Activated T-helper 2 cell treated with anti-CD3 and anti-CD28 coated beads, Interferon-gamma antibody, Interleukin-2, Interleukin-4, amounts not matched to agents 10 μg/mL and 5 μg/mL and 100 μg/mL, durations not matched to agents 14 hours and 24 hours and 36 hours (primary cell): Measurements from ENCODE around the gene NR6A1. TPM values are rescaled to one million over a fixed set of nuclear protein-coding genes. Genes with fewer than 3 reads are reported as not detected.

Source experiments
- DNase-seq: peaks from one replicate; pipeline ENCODE4 v3.0.0; 2021; ENCODE audit warnings: low spot score
- H3K27ac Mint-ChIP-seq: one replicate; pipeline ENCODE4 v1.8.0; 2021; ENCODE audit warnings: mixed read lengths
- H3K27me3 Mint-ChIP-seq: one replicate; pipeline ENCODE4 v1.8.0; 2021; ENCODE audit warnings: low read depth, mixed read lengths
- H3K36me3 Mint-ChIP-seq: one replicate; pipeline ENCODE4 v1.8.0; 2021; ENCODE audit warnings: low read depth, mixed read lengths
- H3K4me1 Mint-ChIP-seq: one replicate; pipeline ENCODE4 v1.8.0; 2021; ENCODE audit warnings: low read depth, mixed read lengths
- H3K4me3 Mint-ChIP-seq: one replicate; pipeline ENCODE4 v1.8.0; 2021; ENCODE audit warnings: low read depth, mild to moderate bottlenecking, moderate library complexity, mixed read lengths
- H3K9me3 Mint-ChIP-seq: one replicate; pipeline ENCODE4 v1.8.0; 2021; ENCODE audit warnings: mixed read lengths
- intact Hi-C: fragments of 100-400 bp; cut with micrococcal nuclease; formaldehyde crosslinking; loops from one replicate; pipeline ENCODE4 v1.15.1; 2023
- total RNA-seq: library from RNA; stranded (reverse); gene quantifications from 2 replicates; pipeline ENCODE4 v1.2.3, GENCODE V29; 2022

NR6A1 gene
- total RNA-seq, 1 donor from 2014 or later: 1.5 TPM

DNA sequence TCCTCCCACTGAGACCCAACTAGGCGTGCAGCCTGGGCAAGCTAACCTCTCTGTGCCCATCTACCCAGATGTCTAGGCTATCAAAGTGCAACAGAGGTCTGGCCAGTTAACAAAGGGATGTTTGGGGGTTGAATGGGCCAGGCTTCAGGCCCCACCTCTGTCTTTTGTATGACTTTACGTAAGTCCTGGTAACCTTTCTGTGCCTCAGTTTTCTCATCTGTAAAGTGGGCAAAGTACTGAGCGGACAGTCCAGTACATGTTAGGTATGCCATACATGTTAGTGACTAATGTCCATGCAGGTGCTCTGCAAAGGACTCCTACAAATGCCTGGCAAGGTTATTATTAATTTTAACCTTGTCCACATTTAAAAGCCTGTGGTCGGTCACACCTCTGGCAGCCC is 277.9 kb downstream of the NR6A1 start:
- DNase-seq: no peak
- H3K36me3 Mint-ChIP-seq: no peaks in the 10 kb centered on the region
- H3K4me1 Mint-ChIP-seq: peaks cover 4% of the 10 kb centered on the region
- H3K9me3 Mint-ChIP-seq: no peaks in the 10 kb centered on the region
- H3K4me3 Mint-ChIP-seq: no peak overlapping the region
- no peaks in the 10 kb centered on the region for H3K27me3 Mint-ChIP-seq
- intact Hi-C loops: no loop called here
- H3K27ac Mint-ChIP-seq: no peak overlapping the region

DNA sequence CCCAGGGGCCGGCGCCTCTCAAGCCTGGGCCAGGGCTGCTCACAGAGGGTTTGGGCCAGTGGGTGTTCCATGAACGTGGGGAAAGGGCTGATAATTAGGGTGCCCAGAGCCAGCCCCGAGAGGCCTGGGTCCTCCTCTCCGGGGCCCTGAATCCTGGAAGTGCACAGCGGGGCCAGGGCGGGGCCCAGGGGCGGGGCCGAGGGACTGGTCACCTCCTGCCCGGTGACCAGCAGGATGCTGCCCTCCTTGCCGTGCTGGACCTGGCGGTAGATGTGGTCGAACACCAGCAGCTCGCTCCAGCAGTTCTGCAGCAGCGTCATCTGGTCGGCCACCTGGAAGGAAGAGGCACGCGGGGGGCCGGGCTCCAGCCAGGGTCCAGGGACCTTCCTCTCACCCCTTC is 278.3 kb downstream of the NR6A1 start:
- intact Hi-C loops: no loop called here
- no peak for DNase-seq
- Mint-ChIP-seq H3K4me3 (no peak overlapping the region), H3K27me3 (no peaks in the 10 kb centered on the region), H3K27ac (no peak overlapping the region), H3K4me1 (peaks cover 4% of the 10 kb centered on the region), H3K9me3 (no peaks in the 10 kb centered on the region), H3K36me3 (no peaks in the 10 kb centered on the region)

DNA sequence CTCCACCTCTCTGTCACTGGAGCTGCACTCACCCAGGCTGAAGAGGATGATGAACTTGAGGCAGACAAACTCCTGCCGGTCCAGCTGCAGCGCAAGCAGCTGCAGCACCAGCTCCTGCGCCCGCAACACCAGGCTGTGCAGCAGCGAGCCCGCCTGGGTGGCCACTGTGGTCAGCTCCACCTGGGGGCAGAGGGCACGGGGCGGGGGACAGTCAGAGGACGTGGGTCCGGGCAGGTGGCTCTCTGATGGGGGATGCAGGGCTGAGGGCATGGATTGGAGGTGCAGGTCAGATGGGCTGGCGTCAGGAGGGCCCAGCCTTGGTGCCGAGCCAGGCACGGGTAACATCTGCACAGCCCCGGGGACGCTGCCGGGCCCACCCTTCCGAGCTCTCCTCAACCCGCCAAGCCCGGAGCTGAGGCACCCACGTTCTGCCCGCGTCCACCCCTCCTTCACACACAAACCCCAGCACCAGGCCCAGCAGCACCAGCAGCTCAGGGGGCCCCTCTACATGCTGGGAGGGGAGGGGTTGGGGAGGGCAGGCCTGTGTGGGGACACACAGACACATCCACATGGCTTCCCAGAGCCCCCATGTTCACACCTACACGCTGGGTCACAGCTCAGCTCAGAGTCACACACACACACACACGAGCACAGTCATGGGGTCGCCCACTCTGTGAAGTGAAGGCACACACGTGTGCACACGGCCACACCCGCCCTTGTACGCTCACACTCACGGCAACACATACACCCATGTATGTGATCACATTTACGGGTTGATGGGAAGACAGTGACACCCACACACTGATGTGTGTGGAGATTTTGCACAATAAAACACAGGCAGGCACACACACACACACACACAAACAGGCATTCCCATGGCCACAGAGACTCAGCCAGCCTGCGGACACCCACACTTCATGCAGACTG is 279.8 kb downstream of the NR6A1 start:
- Mint-ChIP-seq H3K4me3 (no peak overlapping the region), H3K27me3 (no peaks in the 10 kb centered on the region), H3K36me3 (no peaks in the 10 kb centered on the region), H3K9me3 (no peaks in the 10 kb centered on the region), H3K4me1 (peaks cover 4% of the 10 kb centered on the region), H3K27ac (no peak overlapping the region)
- no peak for DNase-seq
- intact Hi-C loops: no loop called here

DNA sequence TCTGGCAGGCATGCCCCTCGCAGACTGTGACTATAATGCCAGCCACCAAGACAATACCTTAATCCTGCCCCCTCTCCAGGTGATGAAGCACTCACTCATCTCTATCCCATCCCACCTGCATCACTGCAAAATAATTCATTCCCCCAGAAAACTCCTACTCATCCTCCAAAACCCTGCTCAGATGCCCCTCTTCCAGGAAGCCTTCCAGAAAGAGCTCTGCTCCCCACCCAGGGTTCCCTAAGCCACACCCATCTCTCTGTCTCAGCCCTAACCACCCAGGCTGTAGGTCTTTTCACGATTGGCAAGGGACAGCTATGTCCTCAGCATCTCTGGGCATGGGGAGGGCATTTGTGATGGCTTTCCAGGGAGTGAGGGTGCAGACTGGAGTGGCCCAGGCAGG is 281.1 kb downstream of the NR6A1 start:
- Mint-ChIP-seq H3K36me3 (no peaks in the 10 kb centered on the region), H3K4me3 (no peak overlapping the region), H3K27ac (no peak overlapping the region), H3K27me3 (no peaks in the 10 kb centered on the region), H3K9me3 (no peaks in the 10 kb centered on the region), H3K4me1 (no peaks in the 10 kb centered on the region)
- intact Hi-C loops: no loop called here
- DNase-seq: no peak

DNA sequence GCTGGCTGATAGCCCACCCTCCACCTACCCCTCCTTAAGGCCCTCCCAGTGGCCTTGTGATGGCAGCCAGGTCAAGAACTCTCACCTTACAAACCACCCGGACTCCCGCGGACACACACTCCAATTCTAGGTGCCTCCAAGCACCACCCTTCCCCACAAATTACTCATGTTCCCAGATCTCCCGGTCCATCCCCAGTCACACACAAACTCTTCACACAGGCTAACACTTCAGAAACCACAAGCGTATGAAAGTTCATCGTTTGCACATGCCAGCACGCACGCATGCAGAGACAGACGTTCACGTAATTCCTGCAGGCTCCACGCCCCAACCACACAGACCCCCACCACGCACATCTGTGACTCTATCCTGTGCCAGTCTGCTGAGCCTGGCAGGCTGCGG is 281.9 kb downstream of the NR6A1 start:
- Mint-ChIP-seq H3K9me3 (no peaks in the 10 kb centered on the region), H3K36me3 (no peaks in the 10 kb centered on the region), H3K4me3 (no peak overlapping the region), H3K27ac (no peak overlapping the region), H3K27me3 (no peaks in the 10 kb centered on the region), H3K4me1 (no peaks in the 10 kb centered on the region)
- no peak for DNase-seq
- intact Hi-C loops: no loop called here

DNA sequence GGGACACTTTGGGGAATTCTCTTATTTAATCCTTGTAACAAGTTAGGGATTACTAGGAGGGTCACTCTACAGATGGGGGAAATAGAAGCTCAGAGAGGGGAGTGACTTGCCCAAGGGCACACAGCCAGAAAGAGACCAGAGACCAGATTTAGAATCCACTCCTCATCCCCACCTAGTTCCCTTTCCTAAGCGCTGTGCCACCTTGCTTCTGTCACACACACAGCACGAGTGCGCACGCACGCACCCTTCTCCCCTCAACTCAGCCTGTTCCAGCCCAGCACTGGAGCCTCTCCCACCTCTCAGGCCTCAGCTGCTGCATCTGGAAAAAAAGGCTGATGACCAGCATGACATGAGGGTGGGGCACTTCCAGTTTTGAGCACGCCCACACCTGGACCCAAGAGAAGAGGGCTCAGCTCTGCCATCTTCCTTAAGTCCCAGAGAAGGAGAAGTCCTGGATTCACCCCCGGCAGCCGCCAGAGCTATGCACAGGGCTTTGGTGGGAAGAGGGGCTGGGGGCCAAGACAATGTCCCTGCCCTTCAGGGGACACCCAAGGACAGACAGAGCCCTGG is 282.4 kb downstream of the NR6A1 start:
- Mint-ChIP-seq H3K4me1 (no peaks in the 10 kb centered on the region), H3K27ac (no peak overlapping the region), H3K9me3 (no peaks in the 10 kb centered on the region), H3K4me3 (no peak overlapping the region), H3K27me3 (no peaks in the 10 kb centered on the region), H3K36me3 (no peaks in the 10 kb centered on the region)
- intact Hi-C loops: no loop called here
- DNase-seq: no peak

DNA sequence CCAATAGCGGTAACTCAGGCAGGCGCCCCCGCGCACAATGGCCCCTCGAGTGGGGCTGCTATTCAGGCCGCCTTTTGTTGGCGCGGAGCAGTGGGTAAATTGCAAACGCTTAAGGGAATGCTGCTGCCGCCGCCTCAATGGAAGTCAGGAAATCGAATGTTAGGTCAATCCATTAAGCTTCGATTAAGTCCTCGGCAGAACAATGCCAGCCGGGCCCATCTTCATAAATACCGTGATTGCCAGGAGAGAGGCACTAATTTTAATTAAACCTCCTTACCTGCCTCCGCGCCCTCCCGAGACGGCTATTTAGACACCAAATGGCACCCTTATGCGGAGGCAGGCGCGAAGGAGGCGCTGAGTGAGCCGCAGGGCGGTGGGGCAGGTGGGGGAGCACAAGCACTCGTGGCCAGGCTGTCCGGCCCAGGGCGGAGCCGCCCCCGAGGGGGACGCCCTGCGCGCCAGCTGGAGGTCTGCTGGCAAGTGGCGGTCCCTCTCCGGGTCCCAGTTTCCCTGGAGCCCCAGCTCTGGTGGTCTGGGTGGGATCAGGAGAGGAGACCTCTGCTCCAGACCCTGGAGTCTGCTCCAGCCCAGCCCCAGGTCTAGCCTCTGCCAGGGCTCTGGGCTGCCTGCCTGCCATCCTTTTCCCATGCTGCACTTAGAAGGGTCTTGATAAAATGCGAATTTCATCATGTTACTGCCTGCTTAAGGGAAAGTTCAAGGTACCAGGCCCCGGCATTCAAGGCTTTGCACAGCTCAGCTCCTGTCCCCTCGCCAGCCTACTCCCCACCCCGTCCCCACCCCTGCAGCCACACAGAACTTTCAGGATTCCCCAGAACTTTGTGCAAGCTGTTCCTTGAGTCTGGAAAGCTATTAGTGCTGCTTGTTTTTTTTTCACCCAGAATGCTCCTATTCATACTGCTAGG is 283.6 kb downstream of the NR6A1 start:
- intact Hi-C loops: no loop called here
- no peak for DNase-seq
- Mint-ChIP-seq H3K27me3 (no peaks in the 10 kb centered on the region), H3K4me1 (no peaks in the 10 kb centered on the region), H3K9me3 (no peaks in the 10 kb centered on the region), H3K36me3 (no peaks in the 10 kb centered on the region), H3K27ac (no peak overlapping the region), H3K4me3 (no peak overlapping the region)

DNA sequence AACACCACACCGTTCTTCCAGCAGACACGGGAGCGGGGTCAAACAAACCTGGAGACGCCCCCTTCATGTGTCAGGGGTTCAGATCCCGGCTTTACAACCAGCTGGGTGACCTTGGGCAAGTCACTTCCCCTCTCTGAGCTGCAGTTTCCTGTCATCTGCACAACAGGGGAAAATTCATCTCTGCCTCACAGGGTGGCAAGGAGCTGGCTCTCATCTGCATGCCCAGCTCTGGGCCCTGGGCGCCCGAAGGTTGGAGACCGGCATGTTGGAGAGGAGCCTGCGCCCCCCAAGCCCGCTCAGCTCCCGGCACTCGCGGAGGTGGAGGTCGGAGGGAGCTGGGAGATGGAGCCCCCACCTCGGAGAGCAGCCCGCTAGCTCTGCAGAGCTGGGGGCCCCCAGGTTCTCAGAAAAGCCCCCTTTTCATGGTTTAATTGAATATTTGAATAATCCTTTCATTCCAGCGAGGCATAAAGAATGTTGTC is 284.3 kb downstream of the NR6A1 start:
- intact Hi-C loops: no loop called here
- H3K4me3 Mint-ChIP-seq: no peak overlapping the region
- no peaks in the 10 kb centered on the region for H3K4me1 Mint-ChIP-seq
- no peaks in the 10 kb centered on the region for H3K9me3 Mint-ChIP-seq
- no peaks in the 10 kb centered on the region for H3K27me3 Mint-ChIP-seq
- no peak for DNase-seq
- no peak overlapping the region for H3K27ac Mint-ChIP-seq
- H3K36me3 Mint-ChIP-seq: no peaks in the 10 kb centered on the region

DNA sequence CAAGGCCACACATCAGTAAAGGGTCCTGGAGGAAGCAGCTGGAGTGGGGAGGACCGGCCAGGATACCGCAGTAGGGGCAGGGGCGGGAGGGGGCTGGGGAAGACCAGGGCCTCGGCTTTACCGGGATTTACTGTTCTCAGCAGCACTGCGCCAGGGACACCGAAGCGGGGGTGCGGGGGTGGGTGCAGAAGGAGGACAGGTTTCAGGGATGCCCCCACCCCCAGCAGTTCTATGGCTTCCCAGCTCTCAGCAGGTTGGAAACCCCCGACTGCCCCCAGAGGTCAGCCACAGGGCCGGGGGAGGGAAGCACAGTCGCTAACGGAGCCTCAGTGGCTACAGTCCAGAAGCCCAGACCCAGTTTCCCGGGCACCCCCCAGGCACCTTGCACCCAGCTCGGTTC is 285.2 kb downstream of the NR6A1 start:
- Mint-ChIP-seq H3K27me3 (no peaks in the 10 kb centered on the region), H3K9me3 (no peaks in the 10 kb centered on the region), H3K4me3 (no peak overlapping the region), H3K36me3 (no peaks in the 10 kb centered on the region), H3K27ac (no peak overlapping the region), H3K4me1 (no peaks in the 10 kb centered on the region)
- intact Hi-C loops: no loop called here
- no peak for DNase-seq

DNA sequence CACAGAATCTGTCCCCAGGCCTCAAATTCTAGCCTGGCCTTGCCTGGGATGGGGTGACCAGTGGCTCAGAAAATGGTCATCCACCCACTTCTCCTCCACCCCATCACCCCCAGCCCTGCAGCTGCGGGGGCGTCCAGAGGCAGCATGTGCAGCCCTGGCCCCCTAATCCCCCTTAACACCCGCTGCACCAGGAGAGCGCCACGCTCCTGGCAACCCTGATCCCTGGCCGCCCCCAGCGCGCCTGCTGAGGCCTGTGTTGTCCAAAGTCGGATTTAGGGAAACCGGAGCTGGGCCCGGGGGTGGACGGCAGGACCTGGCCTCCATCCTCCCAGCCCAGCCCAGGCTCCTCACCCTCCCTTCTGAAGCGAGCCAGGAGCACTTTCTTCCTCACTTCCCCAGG is 285.9 kb downstream of the NR6A1 start:
- Mint-ChIP-seq H3K36me3 (no peaks in the 10 kb centered on the region), H3K4me3 (no peak overlapping the region), H3K27ac (no peak overlapping the region), H3K27me3 (peaks cover 2% of the 10 kb centered on the region), H3K4me1 (no peaks in the 10 kb centered on the region), H3K9me3 (no peaks in the 10 kb centered on the region)
- intact Hi-C loops: no loop called here
- no peak for DNase-seq

DNA sequence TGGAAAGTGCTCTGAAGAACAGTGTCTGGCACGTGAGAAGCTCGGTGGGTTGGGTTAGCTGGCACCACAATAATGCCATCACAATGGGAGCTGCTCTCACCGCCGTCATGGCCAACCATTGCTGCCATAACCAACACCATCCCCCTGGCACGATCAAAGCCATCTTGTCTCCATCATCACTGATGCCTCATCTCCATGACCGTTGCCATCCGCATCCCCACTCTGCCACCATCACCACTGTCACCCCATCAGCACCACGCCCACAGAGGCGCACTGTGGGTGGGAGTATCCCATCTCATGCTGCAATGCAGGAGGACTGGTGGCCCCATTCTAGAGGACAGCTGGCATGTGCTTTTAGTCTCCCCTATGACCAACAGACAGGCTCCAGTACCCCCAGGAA is 287.6 kb downstream of the NR6A1 start:
- no peak overlapping the region for H3K4me3 Mint-ChIP-seq
- peaks cover 7% of the 10 kb centered on the region for H3K27me3 Mint-ChIP-seq
- no peaks in the 10 kb centered on the region for H3K9me3 Mint-ChIP-seq
- no peak overlapping the region for H3K27ac Mint-ChIP-seq
- intact Hi-C loops: no loop called here
- H3K4me1 Mint-ChIP-seq: no peaks in the 10 kb centered on the region
- no peaks in the 10 kb centered on the region for H3K36me3 Mint-ChIP-seq
- DNase-seq: no peak

DNA sequence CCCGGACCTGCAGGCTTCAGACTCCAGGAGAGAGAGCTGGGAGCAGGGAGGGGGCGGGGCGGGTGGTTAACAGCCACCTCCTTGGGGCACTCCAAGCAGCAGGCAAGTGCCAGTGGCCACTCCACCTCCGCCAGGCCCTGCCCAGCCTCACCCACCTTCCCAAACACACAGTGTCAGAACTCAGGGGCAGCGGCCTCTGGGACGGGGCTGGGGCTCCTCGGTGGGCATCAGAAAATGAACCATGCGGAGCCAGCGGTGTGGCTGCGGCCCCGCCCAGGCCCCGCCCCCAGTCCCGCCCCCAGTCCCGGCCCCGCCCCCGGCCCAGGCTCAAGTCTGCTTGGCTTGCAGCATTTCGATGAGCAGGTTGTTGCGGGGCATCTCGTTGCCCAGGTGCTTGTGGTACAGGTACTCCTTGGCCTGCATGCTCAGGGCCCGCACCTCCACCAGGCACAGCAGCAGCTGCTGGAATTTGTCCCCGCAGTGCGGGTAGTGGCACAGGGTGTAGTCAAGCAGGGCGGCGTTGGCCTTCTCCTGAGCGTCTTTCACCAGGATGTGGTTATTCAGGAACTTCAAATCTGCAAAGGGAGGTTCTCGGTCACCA is 288.6 kb downstream of the NR6A1 start:
- intact Hi-C loops: no loop called here

More for the DNA sequence above, 288.6 kb downstream of the NR6A1 start:
- peaks cover 8% of the 10 kb centered on the region for H3K27me3 Mint-ChIP-seq
- no peaks in the 10 kb centered on the region for H3K36me3 Mint-ChIP-seq
- H3K4me1 Mint-ChIP-seq: no peaks in the 10 kb centered on the region
- DNase-seq: no peak
- H3K9me3 Mint-ChIP-seq: no peaks in the 10 kb centered on the region
- no peak overlapping the region for H3K27ac Mint-ChIP-seq
- no peak overlapping the region for H3K4me3 Mint-ChIP-seq
